ENCODE measurements around the gene ZNF146.

- TF ChIP-seq EZH2phosphoT487 (IDR thresholded peaks at IDR 0.05; ENCODE audit: insufficient read depth, low read depth) (no peak), EZH2 (IDR thresholded peaks at IDR 0.05; ENCODE audit: insufficient read depth, poor library complexity, severe bottlenecking) (no peak)
These were observed 32.2 kb upstream of the ZNF146 start for GRCh38 chr19:36182612-36183244.

All from GM23248 (cell line).